IMR-90 (cell line): ENCODE data around the gene ME2. TPM values are rescaled to one million over a fixed set of nuclear protein-coding genes. Genes with fewer than 3 reads are reported as not detected.
A peak's percentile ranks its signal among the peaks of the same experiment; 100 is the strongest.

Experiments
- ATAC-seq: fragments of 200-7000 bp; cut with Tn5 transposase; 2 replicates; pipeline ENCODE4 v1.9.1; 2020; ENCODE audit warnings: low read depth, mild to moderate bottlenecking, moderate library complexity
- BruUV-seq: library from RNA; stranded (reverse); fragments of 400-500 nt; replicated peaks from 2 replicates; lab custom pipeline; 2021; lab: Mats Ljungman, UMichigan
- CTCF ChIA-PET: fragments of 300-600 bp; formaldehyde crosslinking; extraction: SDS; loops from one replicate; lab custom pipeline; 2021; ENCODE audit warnings: antibody characterized with exemption; lab: Yijun Ruan, JAX
- POLR2A ChIA-PET: fragments of 300-600 bp; sonication (Branson Sonifier 250); formaldehyde crosslinking; loops from one replicate; lab custom pipeline; 2022; ENCODE audit warnings: antibody characterized with exemption; ENCODE audit not compliant: unreplicated experiment; lab: Charles Lee
- DNase-seq: peaks from one replicate; pipeline ENCODE4 v3.0.0; 2013
- H2AFZ ChIP-seq: replicated peaks from 2 replicates; pipeline ENCODE3; 2013; ENCODE audit warnings: low read length, mild to moderate bottlenecking; ENCODE audit not compliant: poor library complexity
- H2AK5ac ChIP-seq: 2 replicates; pipeline ENCODE4 v1.6.1; 2013; ENCODE audit warnings: low read depth, low read length, inconsistent platforms
- H2AK9ac ChIP-seq: replicated peaks from 2 replicates; pipeline ENCODE3; 2013; ENCODE audit warnings: mild to moderate bottlenecking, low read depth, low read length, moderate library complexity; ENCODE audit not compliant: poor library complexity
- H2BK120ac ChIP-seq: 2 replicates; pipeline ENCODE4 v1.6.1; 2013; ENCODE audit warnings: low read depth, low read length, inconsistent platforms
- H2BK15ac ChIP-seq: 3 replicates; pipeline ENCODE4 v1.6.1; 2013; ENCODE audit warnings: low read depth, low read length, inconsistent platforms
- H2BK20ac ChIP-seq: 2 replicates; pipeline ENCODE4 v1.6.1; 2013; ENCODE audit warnings: low read depth, mild to moderate bottlenecking, inconsistent platforms, low read length, moderate library complexity
- H2BK5ac ChIP-seq: 2 replicates; pipeline ENCODE4 v1.6.1; 2013; ENCODE audit warnings: mild to moderate bottlenecking, low read depth, low read length, inconsistent platforms; ENCODE audit not compliant: poor library complexity, severe bottlenecking
- H3K14ac ChIP-seq: replicated peaks from 2 replicates; pipeline ENCODE4 v1.6.1; 2013; ENCODE audit warnings: low read depth, low read length, inconsistent platforms
- H3K18ac ChIP-seq: 2 replicates; pipeline ENCODE4 v1.6.1; 2013; ENCODE audit warnings: low read depth, low read length, control low read depth
- H3K23ac ChIP-seq: 2 replicates; pipeline ENCODE4 v1.6.1; 2013; ENCODE audit warnings: low read depth, low read length, inconsistent platforms
- H3K27ac ChIP-seq: 2 replicates; pipeline ENCODE4 v1.5.1; 2013; ENCODE audit warnings: mild to moderate bottlenecking, control low read depth, low read length; ENCODE audit not compliant: insufficient read depth
- H3K27me3 ChIP-seq: 2 replicates; pipeline ENCODE4 v1.6.1; 2013; ENCODE audit warnings: low read length; ENCODE audit not compliant: control insufficient read depth, insufficient read depth
- H3K36me3 ChIP-seq: 2 replicates; pipeline ENCODE4 v1.6.1; 2013; ENCODE audit warnings: low read length, mixed read lengths; ENCODE audit not compliant: control insufficient read depth, insufficient read depth
- H3K4ac ChIP-seq: 2 replicates; pipeline ENCODE4 v1.6.1; 2013; ENCODE audit warnings: low read depth, low read length, inconsistent platforms
- H3K4me1 ChIP-seq: 2 replicates; pipeline ENCODE4 v1.6.1; 2013; ENCODE audit warnings: low read length, mixed read lengths; ENCODE audit not compliant: control insufficient read depth, insufficient read depth
- H3K4me2 ChIP-seq: 2 replicates; pipeline ENCODE4 v1.6.1; 2013; ENCODE audit warnings: low read depth, mild to moderate bottlenecking, control low read depth, low read length, moderate library complexity
- H3K4me3 ChIP-seq: 2 replicates; pipeline ENCODE4 v1.5.1; 2013; ENCODE audit warnings: low read depth, mild to moderate bottlenecking, control low read depth, low read length, moderate library complexity; ENCODE audit not compliant: insufficient read depth
- H3K56ac ChIP-seq: 2 replicates; pipeline ENCODE4 v1.6.1; 2013; ENCODE audit warnings: low read length, inconsistent platforms; ENCODE audit not compliant: insufficient read depth; ENCODE audit errors: extremely low read depth
- H3K79me1 ChIP-seq, 2 experiments: 2 replicates each; pipeline ENCODE4 v1.6.1; 2013; ENCODE audit warnings: low read length in 2 of 2, inconsistent platforms in 1 of 2, low read depth in 1 of 2
- H3K9ac ChIP-seq: 2 replicates; pipeline ENCODE4 v1.6.1; 2013; ENCODE audit warnings: low read depth, low read length, control low read depth
- H3K9me1 ChIP-seq: 2 replicates; pipeline ENCODE4 v1.6.1; 2013; ENCODE audit warnings: low read length, inconsistent platforms; ENCODE audit not compliant: insufficient read depth
- H3K9me3 ChIP-seq: 2 replicates; pipeline ENCODE4 v1.6.1; 2013; ENCODE audit warnings: low read length; ENCODE audit not compliant: control insufficient read depth, insufficient read depth
- H4K20me1 ChIP-seq: 2 replicates; pipeline ENCODE4 v1.6.1; 2013; ENCODE audit warnings: low read length, inconsistent platforms; ENCODE audit not compliant: insufficient read depth
- H4K5ac ChIP-seq: 2 replicates; pipeline ENCODE4 v1.6.1; 2013; ENCODE audit warnings: mild to moderate bottlenecking, low read depth, low read length, control low read depth
- H4K8ac ChIP-seq, 2 experiments: 2 replicates each; pipeline ENCODE4 v1.6.1; 2013; ENCODE audit warnings: low read depth in 2 of 2, low read length in 2 of 2, control low read depth in 1 of 2, inconsistent platforms in 1 of 2
- H4K91ac ChIP-seq: 2 replicates; pipeline ENCODE4 v1.6.1; 2013; ENCODE audit warnings: low read depth, low read length, inconsistent platforms; ENCODE audit not compliant: insufficient read depth
- CEBPB ChIP-seq: IDR thresholded peaks from 2 replicates; pipeline ENCODE4 v1.6.1; 2012; ENCODE audit warnings: low read depth, low read length, improper control_type of control experiment
- FOS ChIP-seq: fragments of 150-350 bp; IDR thresholded peaks from 2 replicates; pipeline ENCODE4 v1.6.1; 2016; ENCODE audit warnings: low read depth, low read length
- MAZ ChIP-seq: IDR thresholded peaks from 2 replicates; pipeline ENCODE4 v1.6.1; 2012; ENCODE audit warnings: low read depth, mild to moderate bottlenecking, low read length, improper control_type of control experiment, moderate library complexity, borderline replicate concordance
- RAD21 ChIP-seq: IDR thresholded peaks from 2 replicates; pipeline ENCODE4 v1.6.1; 2012; ENCODE audit warnings: low read length, improper control_type of control experiment
- SMC3 ChIP-seq: fragments of 150-350 bp; IDR thresholded peaks from 2 replicates; pipeline ENCODE4 v1.6.1; 2016; ENCODE audit warnings: low read depth, mild to moderate bottlenecking, antibody characterized with exemption, low read length, moderate library complexity
- WGBS, 2 experiments: methylation state at CpG; one replicate each; pipeline versions ENCODE4 v1.1.5 to v1.1.7; 2013; ENCODE audit warnings: missing lambda C conversion rate in 2 of 2; ENCODE audit not compliant: insufficient read length in 1 of 2; ENCODE audit errors: extremely low coverage in 2 of 2; 5-methylcytosine and 5-hydroxymethylcytosine counted together
- dilution Hi-C: fragments of 300-500 bp; cut with HindIII; formaldehyde crosslinking; loops from one replicate; pipeline ENCODE4 v1.14.3; 2018; ENCODE audit warnings: low sequenced_read_pairs; ENCODE audit not compliant: unreplicated experiment
- in situ Hi-C: fragments of 300-500 bp; cut with MboI; formaldehyde crosslinking; loops from 3 replicates; pipeline ENCODE4 v1.14.3; 2019; ENCODE audit warnings: low sequenced_read_pairs, inconsistent platforms, mixed read lengths
- intact Hi-C: fragments of 100-400 bp; cut with micrococcal nuclease; formaldehyde crosslinking; loops from 2 replicates; pipeline ENCODE4 v1.10.0; 2022
- polyA plus RNA-seq, 3 experiments: library from polyadenylated mRNA; depleted of rRNA; stranded (reverse); fragments of >200 nt; gene quantifications; 2 replicates each; pipeline ENCODE4 v1.2.3, GENCODE V29; 2012; ENCODE audit warnings: low replicate concordance in 1 of 3
- total RNA-seq: library from RNA; depleted of rRNA; stranded (reverse); fragments of >200 nt; gene quantifications from 2 replicates; pipeline ENCODE4 v1.2.3, GENCODE V29; 2012
- TF ChIP-seq, protein P1 (sequence below): fragments of 150-350 bp; IDR thresholded peaks from 2 replicates; pipeline ENCODE4 v1.6.1; 2016; ENCODE audit warnings: low read depth, mild to moderate bottlenecking, low read length, moderate library complexity, borderline replicate concordance

ME2 gene
- total and polyA plus RNA-seq, 2 of the 4 experiments (the other 2 are of a cell fraction), result 29.7 to 32.6 TPM

DNA sequence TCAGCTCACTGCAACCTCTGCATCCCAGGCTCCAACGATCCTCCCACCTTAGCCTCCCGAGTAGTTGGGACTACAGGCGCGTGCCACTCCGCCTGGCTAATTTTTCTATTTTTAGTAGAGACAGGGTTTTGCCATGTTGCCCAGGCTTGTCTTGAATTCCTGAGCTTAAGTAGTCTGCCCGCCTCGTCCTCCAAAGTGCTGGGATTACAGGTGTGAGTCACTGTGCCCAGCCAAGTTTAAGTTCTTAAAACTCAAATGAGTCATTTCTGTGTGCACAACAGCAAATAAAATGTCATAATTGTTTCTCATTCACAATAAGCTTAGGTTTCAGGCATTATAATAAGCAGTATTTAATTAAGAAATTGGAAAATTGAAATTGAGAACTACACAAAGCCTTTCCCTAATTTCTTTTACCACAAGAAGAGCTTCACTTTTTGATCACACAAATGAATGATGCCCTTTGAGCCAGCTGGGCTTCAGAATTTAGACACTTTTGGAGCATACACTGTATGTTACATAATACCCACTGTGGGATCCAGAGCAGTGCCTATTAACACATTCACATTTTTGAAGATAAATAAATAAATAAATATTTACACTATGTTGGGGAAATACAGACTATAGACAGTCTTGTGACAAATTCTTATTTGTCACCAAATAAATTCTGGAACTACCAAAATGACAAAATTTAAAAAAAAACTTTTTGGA, 8.6 kb upstream of the ME2 start:
- no peak overlapping the region for H3K9ac ChIP-seq
- H3K4me3 ChIP-seq, result no peak overlapping the region
- H4K91ac ChIP-seq, result no peak overlapping the region
- ChIA-PET POLR2A (no interaction called here), CTCF (no interaction called here)
- H3K27me3 ChIP-seq, result no peaks in the 10 kb centered on the region
- no peak overlapping the region for H3K14ac ChIP-seq
- DNase-seq (peak; percentile 73), ATAC-seq (peak; percentile 13; the same call in 1 of the 2 replicates)
- no peak overlapping the region for H3K18ac ChIP-seq
- peak; percentile 61 for TF ChIP-seq FOS
- TF ChIP-seq, protein P1, sequence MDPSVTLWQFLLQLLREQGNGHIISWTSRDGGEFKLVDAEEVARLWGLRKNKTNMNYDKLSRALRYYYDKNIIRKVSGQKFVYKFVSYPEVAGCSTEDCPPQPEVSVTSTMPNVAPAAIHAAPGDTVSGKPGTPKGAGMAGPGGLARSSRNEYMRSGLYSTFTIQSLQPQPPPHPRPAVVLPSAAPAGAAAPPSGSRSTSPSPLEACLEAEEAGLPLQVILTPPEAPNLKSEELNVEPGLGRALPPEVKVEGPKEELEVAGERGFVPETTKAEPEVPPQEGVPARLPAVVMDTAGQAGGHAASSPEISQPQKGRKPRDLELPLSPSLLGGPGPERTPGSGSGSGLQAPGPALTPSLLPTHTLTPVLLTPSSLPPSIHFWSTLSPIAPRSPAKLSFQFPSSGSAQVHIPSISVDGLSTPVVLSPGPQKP, result no peak
- no peak for TF ChIP-seq CEBPB
- no peak for TF ChIP-seq RAD21
- TF ChIP-seq MAZ, result no peak
- TF ChIP-seq SMC3, result no peak
- H2BK120ac ChIP-seq, result no peak overlapping the region
- no peaks in the 10 kb centered on the region for H4K20me1 ChIP-seq
- dilution Hi-C loops, result no loop called here
- no peaks in the 10 kb centered on the region for H3K36me3 ChIP-seq
- no peak overlapping the region for H2AK5ac ChIP-seq
- H3K4ac ChIP-seq, result no peak overlapping the region
- H2BK5ac ChIP-seq, result no peak overlapping the region
- no peak overlapping the region for H2BK15ac ChIP-seq
- H3K79me1 ChIP-seq, result no peaks in the 10 kb centered on the region
- H3K9me3 ChIP-seq, result no peaks in the 10 kb centered on the region
- no peak overlapping the region for H3K23ac ChIP-seq
- in situ Hi-C loops, result no loop called here
- no peak overlapping the region for H3K27ac ChIP-seq
- no peak overlapping the region for H4K5ac ChIP-seq
- BruUV-seq, result no TSS peak
- intact Hi-C loops, result no loop called here
- no peak overlapping the region for H3K56ac ChIP-seq
- WGBS, 2 experiments, result no CpG with 5 or more reads among the region's 7 CpGs
- H3K9me1 ChIP-seq, result no peaks in the 10 kb centered on the region
- H3K4me2 ChIP-seq, result no peak overlapping the region
- no peak overlapping the region for H2AFZ ChIP-seq
- no peak overlapping the region for H2BK20ac ChIP-seq
- no peak overlapping the region for H4K8ac ChIP-seq
- peaks cover 3% of the 10 kb centered on the region; the same call in 1 of the 2 replicates for H3K4me1 ChIP-seq
- H2AK9ac ChIP-seq, result no peak overlapping the region
